HepG2 (cell line): ENCODE data around the gene TOP2A. TPM values are rescaled to one million over a fixed set of nuclear protein-coding genes. Genes with fewer than 3 reads are reported as not detected.

ENCODE experiments used
- ARID2 ChIP-seq: sonication (generic); formaldehyde crosslinking; IDR thresholded peaks from 2 replicates; pipeline ENCODE4 v1.8.1; 2022; ENCODE audit warnings: mild to moderate bottlenecking, missing genetic modification reagents, borderline replicate concordance
- CEBPG ChIP-seq: IDR thresholded peaks from 2 replicates; pipeline ENCODE4 v1.6.1; 2016
- FOXP1 ChIP-seq, 2 experiments: fragments of 450-650 bp in 1 of 2; IDR thresholded peaks; 2 replicates each; pipeline ENCODE4 v1.6.1; 2017 to 2018; ENCODE audit warnings: antibody characterized with exemption in 1 of 2
- MIER2 ChIP-seq: IDR thresholded peaks from 2 replicates; pipeline ENCODE4 v1.6.1; 2016; ENCODE audit warnings: missing biosample characterization, missing genetic modification reagents
- PITX1 ChIP-seq: sonication (generic); formaldehyde crosslinking; IDR thresholded peaks from 2 replicates; pipeline ENCODE4 v1.5.1; 2020; ENCODE audit warnings: mild to moderate bottlenecking, missing genetic modification reagents
- TARDBP ChIP-seq: sonication (generic); formaldehyde crosslinking; IDR thresholded peaks from 2 replicates; pipeline ENCODE4 v1.8.0; 2022; ENCODE audit warnings: mild to moderate bottlenecking, missing genetic modification reagents
- TBP ChIP-seq: sonication (generic); formaldehyde crosslinking; IDR thresholded peaks from 2 replicates; pipeline ENCODE4 v1.5.0; 2020; ENCODE audit warnings: missing genetic modification reagents
- TEAD2 ChIP-seq: sonication (generic); formaldehyde crosslinking; IDR thresholded peaks from 2 replicates; pipeline ENCODE4 v1.9.0; 2021; ENCODE audit warnings: missing genetic modification reagents
- ZBTB3 ChIP-seq: sonication (generic); formaldehyde crosslinking; IDR thresholded peaks from 2 replicates; pipeline ENCODE4 v1.4.0; 2020; ENCODE audit warnings: low read depth, mild to moderate bottlenecking, moderate library complexity, missing genetic modification reagents, borderline replicate concordance
- ZFP90 ChIP-seq: sonication (generic); formaldehyde crosslinking; IDR thresholded peaks from 2 replicates; pipeline ENCODE4 v1.8.0; 2022; ENCODE audit warnings: missing genetic modification reagents, mild to moderate bottlenecking, inconsistent platforms, borderline replicate concordance
- ZNF264 ChIP-seq: sonication (generic); formaldehyde crosslinking; IDR thresholded peaks from 2 replicates; pipeline ENCODE4 v1.4.0; 2020; ENCODE audit warnings: missing genetic modification reagents
- ZNF788 ChIP-seq: sonication (generic); formaldehyde crosslinking; IDR thresholded peaks from 2 replicates; pipeline ENCODE4 v1.5.0; 2020; ENCODE audit warnings: mild to moderate bottlenecking, missing genetic modification reagents, borderline replicate concordance
- polyA plus RNA-seq, 8 experiments: library from polyadenylated mRNA; depleted of rRNA in 3 of 8; stranded (reverse) in 7 of 8; unstranded in 1 of 8; fragments of >200 nt; fragmentation: Illumina TruSeq in 4 of 8; extraction: Trizol in 4 of 8; gene quantifications; 2 replicates each; pipeline versions ENCODE4 v1.2.1 to v1.2.3, GENCODE V29; 2011 to 2016; ENCODE audit warnings: low read depth in 4 of 8, missing spikeins in 1 of 8, mixed read lengths in 1 of 8; ENCODE audit not compliant: insufficient read depth in 1 of 8
- total RNA-seq, 5 experiments: library from RNA; depleted of rRNA; stranded (reverse); fragments of >200 nt; fragmentation: Illumina TruSeq; extraction: Trizol; gene quantifications; 2 replicates each; pipeline ENCODE4 v1.2.3, GENCODE V29; 2016; ENCODE audit warnings: low read depth in 1 of 5
- TF ChIP-seq, protein P1 (sequence below), 2 experiments: sonication (generic) in 1 of 2; formaldehyde crosslinking in 1 of 2; IDR thresholded peaks; 2 replicates each; pipeline versions ENCODE4 v1.6.1 to v1.9.0; 2014 to 2022; ENCODE audit warnings: antibody characterized with exemption in 1 of 2, borderline replicate concordance in 1 of 2, inconsistent platforms in 1 of 2, low read depth in 1 of 2, missing genetic modification reagents in 1 of 2
- TF ChIP-seq, protein P2 (sequence below): sonication (generic); formaldehyde crosslinking; IDR thresholded peaks from 2 replicates; pipeline ENCODE4 v1.4.0; 2020; ENCODE audit warnings: missing genetic modification reagents
- TF ChIP-seq, protein P3 (sequence below): sonication (generic); formaldehyde crosslinking; IDR thresholded peaks from 2 replicates; pipeline ENCODE4 v1.4.0; 2020; ENCODE audit warnings: missing genetic modification reagents

Gene TOP2A
- total and polyA plus RNA-seq, 2 of the 13 experiments (the other 11 are each of a cell fraction or from before 2014, with no cell fraction given): 108 to 327 TPM

DNA sequence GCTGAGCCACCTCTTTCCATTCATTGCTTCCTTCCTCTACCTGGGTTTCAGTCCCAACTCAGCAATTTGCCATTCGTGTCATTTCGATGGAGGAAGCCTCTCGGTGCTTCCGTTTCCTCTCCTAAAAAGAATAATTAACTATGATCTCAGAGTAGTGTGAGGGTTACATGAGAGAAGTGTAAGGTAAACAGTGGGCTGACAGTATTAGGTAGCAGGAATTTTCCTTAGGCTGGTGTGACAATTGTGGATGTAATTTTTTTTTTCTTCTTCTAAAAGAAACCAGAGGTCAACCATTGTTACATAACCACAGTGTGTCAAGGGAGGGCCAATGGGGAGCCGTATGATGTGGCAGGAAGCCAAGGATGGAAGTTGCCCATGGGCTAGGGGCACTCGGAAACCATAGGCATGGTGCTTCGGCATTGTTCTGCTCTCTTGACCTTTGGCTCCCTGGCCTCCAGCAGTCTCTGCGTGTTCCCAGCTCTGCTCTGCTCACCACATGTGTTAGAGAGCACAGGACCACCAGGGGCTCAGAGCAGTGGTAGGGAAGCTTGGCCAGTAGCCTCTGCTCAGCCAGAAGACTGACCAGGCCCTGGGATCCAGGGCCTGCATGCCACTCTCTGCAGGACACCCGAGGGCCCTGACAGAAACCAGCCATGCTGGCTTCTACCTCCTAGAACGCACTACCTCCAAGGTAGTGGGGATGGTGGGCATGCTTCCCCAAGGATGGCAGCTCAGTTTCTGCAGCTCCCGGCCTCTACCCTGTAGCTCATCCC lies 2.0 kb upstream of the TOP2A start (continued):
- TF ChIP-seq, protein P1, sequence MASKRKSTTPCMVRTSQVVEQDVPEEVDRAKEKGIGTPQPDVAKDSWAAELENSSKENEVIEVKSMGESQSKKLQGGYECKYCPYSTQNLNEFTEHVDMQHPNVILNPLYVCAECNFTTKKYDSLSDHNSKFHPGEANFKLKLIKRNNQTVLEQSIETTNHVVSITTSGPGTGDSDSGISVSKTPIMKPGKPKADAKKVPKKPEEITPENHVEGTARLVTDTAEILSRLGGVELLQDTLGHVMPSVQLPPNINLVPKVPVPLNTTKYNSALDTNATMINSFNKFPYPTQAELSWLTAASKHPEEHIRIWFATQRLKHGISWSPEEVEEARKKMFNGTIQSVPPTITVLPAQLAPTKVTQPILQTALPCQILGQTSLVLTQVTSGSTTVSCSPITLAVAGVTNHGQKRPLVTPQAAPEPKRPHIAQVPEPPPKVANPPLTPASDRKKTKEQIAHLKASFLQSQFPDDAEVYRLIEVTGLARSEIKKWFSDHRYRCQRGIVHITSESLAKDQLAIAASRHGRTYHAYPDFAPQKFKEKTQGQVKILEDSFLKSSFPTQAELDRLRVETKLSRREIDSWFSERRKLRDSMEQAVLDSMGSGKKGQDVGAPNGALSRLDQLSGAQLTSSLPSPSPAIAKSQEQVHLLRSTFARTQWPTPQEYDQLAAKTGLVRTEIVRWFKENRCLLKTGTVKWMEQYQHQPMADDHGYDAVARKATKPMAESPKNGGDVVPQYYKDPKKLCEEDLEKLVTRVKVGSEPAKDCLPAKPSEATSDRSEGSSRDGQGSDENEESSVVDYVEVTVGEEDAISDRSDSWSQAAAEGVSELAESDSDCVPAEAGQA (IDR thresholded peaks at IDR 0.05; ENCODE audit: low read depth): 0 out of 2 replicates have a peak, but pooled peaks have one; percentile 11
- TF ChIP-seq, protein P1 (CRISPR knock-in tag; IDR thresholded peaks at IDR 0.05; ENCODE audit: borderline replicate concordance): no peak
- TF ChIP-seq ZBTB3 (CRISPR knock-in tag) (no peak; the same call in 1 of the 2 replicates), ZFP90 (CRISPR knock-in tag) (0 out of 2 replicates have a peak, but pooled peaks have one; percentile 60), FOXP1 (IDR thresholded peaks at IDR 0.05) (no peak), FOXP1 (CRISPR knock-in tag; IDR thresholded peaks at IDR 0.05) (peak; percentile 74), ZNF264 (CRISPR knock-in tag) (no peak), MIER2 (CRISPR knock-in tag) (peak; percentile 77), PITX1 (CRISPR knock-in tag) (peak; percentile 80; the same call in 1 of the 2 replicates), TEAD2 (CRISPR knock-in tag) (no peak), ZNF788 (peak; percentile 82; the same call in 1 of the 2 replicates), CEBPG (peak; percentile 73), ARID2 (CRISPR knock-in tag) (peak; percentile 79; the same call in 1 of the 2 replicates), TBP (CRISPR knock-in tag) (no peak), TARDBP (CRISPR knock-in tag) (peak; percentile 89)
- TF ChIP-seq, protein P2, sequence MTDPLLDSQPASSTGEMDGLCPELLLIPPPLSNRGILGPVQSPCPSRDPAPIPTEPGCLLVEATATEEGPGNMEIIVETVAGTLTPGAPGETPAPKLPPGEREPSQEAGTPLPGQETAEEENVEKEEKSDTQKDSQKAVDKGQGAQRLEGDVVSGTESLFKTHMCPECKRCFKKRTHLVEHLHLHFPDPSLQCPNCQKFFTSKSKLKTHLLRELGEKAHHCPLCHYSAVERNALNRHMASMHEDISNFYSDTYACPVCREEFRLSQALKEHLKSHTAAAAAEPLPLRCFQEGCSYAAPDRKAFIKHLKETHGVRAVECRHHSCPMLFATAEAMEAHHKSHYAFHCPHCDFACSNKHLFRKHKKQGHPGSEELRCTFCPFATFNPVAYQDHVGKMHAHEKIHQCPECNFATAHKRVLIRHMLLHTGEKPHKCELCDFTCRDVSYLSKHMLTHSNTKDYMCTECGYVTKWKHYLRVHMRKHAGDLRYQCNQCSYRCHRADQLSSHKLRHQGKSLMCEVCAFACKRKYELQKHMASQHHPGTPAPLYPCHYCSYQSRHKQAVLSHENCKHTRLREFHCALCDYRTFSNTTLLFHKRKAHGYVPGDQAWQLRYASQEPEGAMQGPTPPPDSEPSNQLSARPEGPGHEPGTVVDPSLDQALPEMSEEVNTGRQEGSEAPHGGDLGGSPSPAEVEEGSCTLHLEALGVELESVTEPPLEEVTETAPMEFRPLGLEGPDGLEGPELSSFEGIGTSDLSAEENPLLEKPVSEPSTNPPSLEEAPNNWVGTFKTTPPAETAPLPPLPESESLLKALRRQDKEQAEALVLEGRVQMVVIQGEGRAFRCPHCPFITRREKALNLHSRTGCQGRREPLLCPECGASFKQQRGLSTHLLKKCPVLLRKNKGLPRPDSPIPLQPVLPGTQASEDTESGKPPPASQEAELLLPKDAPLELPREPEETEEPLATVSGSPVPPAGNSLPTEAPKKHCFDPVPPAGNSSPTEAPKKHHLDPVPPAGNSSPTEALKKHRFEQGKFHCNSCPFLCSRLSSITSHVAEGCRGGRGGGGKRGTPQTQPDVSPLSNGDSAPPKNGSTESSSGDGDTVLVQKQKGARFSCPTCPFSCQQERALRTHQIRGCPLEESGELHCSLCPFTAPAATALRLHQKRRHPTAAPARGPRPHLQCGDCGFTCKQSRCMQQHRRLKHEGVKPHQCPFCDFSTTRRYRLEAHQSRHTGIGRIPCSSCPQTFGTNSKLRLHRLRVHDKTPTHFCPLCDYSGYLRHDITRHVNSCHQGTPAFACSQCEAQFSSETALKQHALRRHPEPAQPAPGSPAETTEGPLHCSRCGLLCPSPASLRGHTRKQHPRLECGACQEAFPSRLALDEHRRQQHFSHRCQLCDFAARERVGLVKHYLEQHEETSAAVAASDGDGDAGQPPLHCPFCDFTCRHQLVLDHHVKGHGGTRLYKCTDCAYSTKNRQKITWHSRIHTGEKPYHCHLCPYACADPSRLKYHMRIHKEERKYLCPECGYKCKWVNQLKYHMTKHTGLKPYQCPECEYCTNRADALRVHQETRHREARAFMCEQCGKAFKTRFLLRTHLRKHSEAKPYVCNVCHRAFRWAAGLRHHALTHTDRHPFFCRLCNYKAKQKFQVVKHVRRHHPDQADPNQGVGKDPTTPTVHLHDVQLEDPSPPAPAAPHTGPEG (CRISPR knock-in tag): peak; percentile 61; the same call in 1 of the 2 replicates
- TF ChIP-seq, protein P3, sequence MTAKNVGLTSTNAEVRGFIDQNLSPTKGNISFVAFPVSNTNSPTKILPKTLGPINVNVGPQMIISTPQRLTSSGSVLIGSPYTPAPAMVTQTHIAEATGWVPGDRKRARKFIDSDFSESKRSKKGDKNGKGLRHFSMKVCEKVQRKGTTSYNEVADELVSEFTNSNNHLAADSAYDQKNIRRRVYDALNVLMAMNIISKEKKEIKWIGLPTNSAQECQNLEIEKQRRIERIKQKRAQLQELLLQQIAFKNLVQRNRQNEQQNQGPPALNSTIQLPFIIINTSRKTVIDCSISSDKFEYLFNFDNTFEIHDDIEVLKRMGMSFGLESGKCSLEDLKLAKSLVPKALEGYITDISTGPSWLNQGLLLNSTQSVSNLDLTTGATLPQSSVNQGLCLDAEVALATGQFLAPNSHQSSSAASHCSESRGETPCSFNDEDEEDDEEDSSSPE: 0 out of 2 replicates have a peak, but pooled peaks have one; percentile 13
